CD4-positive, alpha-beta T cell treated with Interferon alpha-2 for 1 hour (primary cell): ENCODE measurements around the gene ABCA9.

ENCODE experiments used
- DNase-seq, 2 donors: peaks; one replicate each; pipeline ENCODE4 v3.0.0-alpha.2; 2020 to 2022

Gene ABCA9

DNA sequence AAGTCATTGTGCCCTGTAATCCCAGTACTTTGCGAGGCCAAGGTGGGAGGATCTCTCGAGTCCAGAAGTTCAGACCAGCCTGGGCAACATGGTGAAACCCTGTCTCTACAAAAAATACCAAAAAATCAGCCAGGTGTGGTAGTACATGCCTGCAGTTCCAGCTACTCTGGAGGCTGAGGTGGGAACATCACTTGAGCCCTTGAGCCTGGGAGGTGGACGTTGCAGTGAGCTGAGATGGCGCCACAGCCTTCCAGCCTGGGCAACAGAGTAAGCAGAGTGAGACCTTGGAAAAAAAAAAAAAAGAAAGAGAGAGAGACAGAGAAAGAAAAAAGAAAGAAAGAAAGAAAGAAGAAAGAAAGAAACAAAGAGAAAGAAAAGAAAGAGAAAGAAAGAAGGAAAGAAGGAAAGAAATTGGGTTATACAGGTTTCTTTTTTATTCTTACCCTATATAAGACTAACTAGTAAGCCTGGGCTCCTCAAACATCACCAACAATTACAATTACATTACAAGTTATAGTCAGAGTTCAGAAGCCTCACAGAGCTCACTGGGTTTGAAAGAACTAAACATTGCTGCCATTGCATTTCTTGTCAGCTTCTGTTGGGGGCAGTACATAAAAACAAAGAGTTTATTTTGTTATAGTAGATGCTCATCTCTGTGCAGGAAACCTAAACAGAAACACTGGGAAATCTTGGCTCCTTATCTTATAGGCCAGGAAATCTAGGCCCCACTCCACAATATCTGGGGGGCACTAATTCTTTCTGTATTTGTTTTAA lies 6.7 kb upstream of the ABCA9 start:
- DNase-seq = no peak

DNA sequence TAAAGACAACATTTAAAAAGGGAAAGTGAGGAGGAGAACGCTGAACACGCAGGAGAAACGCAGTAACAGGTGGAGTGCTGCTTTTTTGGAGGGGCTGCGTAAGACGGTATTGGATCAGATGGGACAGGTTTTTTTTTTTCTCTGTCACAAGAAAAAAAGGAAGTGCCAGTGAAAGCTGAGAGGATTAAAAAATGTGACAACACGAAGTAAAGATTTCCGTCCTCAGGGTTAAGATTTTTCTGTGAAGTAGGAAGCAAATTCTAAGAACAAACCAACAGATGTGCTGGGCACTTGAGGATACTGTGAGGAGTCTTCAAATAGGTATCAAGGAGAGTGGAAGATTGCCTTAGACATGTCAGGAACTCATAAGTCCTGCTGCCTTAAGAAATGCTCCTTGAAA lies 5.8 kb upstream of the ABCA9 start:
- DNase-seq = no peak

DNA sequence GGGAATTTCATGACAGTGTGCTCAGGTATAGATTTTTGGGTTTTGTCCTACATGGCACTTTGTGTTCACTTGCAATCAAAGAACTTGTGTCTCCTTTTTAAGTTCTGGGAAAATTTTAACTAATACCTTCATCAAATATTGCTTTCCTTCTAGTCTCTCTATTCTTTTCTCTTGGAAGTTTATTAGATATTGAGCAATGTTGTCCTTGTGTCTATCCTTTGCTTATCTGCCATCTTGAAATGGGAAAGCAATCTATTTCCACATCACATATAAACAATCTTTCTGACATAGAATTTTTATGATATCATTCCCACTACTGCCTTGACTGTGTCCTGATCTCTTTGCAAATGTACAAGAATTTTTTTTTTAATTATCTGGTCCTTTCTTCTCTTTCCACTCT lies 4.4 kb upstream of the ABCA9 start:
- no peak for DNase-seq

- no peak for DNase-seq
Measured at GRCh38 chr17:69064476-69064875, 3.7 kb upstream of the ABCA9 start.

DNA sequence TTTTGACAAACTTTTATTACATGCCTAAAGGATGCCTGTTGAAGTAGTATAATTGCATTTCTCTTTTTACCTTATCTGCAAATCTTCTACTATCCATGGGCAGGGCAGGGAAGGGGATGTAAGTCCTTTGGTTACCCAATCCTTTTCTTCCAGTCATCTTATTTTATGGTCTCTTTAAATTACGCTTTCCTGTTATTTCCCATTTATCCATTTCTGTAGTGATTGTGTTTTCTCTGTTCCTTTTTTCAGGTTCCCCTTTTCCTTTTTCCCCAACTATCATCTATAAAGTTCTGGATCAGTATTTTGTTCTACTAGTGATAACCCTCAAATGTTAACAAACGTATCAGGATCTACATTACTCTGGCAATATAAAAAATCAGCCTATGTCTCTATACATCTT lies 3.3 kb upstream of the ABCA9 start:
- no peak for DNase-seq

DNA sequence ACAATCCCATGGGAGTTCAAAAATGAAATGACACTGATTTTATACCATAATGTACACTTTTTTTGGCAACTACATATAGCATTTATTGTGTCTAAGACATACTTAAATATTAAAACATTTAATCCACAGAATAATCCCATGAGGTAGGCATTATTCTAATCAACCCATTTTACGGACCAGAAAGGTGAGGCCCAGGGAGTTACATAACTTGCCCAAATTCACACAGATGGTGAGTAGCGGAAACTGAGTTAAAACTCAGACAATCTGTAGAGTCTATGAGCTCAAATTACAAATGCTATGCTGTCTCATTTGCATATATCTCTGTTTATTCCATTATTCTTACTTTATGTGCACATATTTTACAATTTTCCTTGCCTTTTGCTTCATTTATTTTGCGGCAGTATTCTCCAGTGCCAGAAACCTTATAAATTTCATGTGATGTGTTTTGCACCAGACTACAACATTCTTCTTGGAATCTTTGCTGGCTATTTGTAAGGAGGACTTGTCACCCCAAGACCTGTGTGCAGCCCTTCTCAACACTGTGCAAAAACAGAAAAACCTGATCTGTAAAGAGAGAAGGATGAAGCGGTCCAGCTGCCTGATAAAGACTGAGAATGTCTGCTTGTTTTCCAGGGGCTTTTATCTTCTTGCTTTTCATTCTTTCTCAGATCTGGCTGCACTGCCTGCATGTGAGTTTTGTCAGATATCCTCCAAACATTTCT lies 2.3 kb upstream of the ABCA9 start:
- DNase-seq = no peak

DNA sequence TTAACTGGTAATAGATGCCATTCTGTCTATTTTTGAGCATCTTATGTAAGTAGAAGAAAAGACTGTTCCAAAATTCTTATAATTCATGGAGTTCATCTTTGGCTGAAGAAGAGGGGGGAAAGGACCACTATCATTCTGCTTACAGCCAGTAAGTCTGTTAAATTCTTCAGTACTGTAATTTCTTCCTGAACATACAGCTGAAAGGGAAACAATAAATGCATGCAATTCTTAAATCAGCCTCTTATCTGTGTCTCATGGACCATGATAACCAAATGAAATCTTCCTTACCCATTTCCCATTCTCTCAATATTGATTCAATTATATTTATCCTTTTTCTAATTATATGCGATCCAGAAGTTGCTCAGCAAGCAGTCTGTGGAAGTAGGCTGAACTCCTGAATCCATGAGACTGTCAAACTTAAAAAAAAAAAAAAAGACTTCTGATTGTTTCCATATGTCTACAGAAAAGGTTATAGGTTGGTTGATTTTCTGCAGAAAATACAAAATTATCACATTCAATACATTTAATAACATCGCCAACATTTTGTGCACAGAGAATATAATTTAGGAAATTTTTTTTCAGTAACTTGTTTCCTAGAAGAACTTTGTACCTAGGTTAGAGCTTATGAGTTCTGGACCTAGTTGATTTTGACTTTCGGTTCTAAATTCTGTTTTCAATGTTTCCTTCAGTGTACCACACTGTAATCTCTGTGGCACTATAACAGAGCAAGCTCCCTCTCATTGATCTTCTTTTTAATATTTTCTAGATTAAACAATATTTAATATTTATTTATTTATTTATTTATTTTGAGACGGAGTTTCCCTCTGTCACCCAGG lies 1.2 kb upstream of the ABCA9 start:
- no peak for DNase-seq

DNA sequence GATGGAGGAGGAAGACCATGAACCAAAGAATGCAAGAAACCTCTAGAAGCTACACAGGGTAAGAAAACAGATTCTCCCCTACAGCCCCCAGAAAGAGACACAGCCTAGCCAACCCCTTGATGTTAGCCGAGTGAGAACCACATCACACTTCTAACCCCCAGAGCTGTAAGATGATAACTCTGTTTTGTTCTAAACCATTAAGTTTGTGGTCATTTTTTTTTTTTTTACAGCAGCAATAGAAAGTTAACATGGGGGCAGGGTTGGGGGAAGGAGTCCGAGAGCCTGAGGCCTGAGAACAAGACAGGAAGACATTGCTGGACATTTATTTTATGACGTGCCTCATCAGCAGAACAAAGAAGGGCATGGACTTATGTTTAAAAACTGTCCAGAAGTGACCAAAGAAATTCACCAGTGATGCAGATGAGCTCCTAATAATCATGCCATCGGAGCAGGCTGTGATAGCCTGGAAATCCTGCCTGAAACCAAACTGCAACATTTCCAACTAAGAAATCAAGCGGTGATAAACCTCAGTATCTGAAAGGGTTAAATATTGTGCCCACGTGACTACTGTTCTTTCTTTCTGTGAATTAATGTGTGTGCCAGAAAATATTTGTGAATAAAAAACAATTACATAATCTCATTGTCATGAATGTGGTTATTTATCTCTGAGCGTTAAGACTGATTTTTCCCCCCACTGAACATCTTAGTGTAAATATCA lies 1.1 kb downstream of the ABCA9 start:
- no peak for DNase-seq

- no peak for DNase-seq
Measured at GRCh38 chr17:69058165-69058564, 2.6 kb downstream of the ABCA9 start.

GRCh38 chr17:69057280-69057679 lies 3.4 kb downstream of the ABCA9 start:
- no peak for DNase-seq

DNA sequence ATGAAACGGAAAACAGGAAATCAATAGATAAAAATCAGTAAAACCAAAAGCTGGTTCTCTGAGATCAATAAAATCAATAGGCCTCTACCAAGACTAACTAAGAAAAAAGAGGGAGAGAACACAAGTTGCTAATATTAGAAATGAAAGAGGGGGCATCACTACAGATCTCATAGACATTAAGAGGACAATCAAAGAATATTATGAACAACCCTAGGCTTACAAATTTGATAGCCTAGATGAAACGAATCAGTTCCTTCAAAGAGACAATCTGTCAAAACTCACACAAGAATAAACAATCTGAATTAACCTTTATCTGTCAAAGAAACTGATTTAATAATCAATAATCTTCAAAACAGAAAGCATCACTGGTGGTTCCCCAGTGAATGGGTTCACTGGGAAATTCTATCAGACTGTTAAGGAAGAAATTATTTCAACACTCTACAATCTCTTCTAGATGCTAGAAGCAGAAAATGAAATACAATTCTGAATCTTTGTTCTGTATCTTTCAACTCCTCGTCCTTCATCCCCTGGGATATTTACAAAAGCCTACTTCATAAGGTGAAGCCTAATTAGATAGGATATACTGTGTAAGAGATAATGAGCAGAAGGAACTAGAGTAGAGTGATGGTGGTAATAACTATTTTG lies 4.4 kb downstream of the ABCA9 start:
- DNase-seq = no peak

DNA sequence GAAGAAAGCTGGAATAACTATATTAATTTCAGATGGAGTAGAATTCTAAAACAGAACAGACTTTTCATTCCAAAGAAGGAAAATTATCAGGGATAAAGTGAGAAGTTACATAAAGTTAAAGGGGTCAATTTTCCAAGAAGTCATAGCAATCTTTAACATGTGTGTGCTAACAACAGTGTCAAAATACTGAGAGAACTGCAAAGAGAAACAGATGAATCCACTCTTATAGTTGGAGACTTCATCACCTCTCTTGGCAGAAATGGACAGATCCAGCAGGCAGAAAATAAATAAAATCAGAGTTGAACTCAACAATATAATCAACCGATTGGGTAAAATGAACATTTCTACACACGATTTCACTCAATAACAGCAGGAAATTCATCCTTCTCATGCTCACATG lies 5.4 kb downstream of the ABCA9 start:
- no peak for DNase-seq

- no peak for DNase-seq
Measured at GRCh38 chr17:69050999-69051775, 9.5 kb downstream of the ABCA9 start.

DNA sequence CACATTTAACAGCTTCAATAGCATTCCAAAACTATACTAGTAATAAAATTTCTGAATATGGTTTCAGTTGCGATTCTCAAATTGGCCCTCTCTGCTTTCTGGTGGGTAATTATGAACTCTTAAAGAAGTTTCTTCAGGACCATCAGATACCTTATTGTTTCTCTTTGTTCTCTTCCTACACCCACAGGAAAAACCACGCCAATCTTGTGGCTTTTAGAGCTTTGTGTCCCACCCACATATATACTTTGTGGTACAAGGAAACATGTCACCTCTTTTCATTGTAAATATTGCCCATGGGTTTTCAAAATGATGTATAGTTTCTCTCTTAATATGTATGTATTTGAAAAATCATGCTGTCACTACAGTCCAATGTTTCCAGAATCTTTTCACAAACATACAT lies 12.1 kb downstream of the ABCA9 start:
- no peak for DNase-seq

- DNase-seq = no peak
Measured at GRCh38 chr17:69047368-69048263, 13.1 kb downstream of the ABCA9 start.

GRCh38 chr17:69046121-69046807 lies 14.5 kb downstream of the ABCA9 start:
- DNase-seq = no peak

DNA sequence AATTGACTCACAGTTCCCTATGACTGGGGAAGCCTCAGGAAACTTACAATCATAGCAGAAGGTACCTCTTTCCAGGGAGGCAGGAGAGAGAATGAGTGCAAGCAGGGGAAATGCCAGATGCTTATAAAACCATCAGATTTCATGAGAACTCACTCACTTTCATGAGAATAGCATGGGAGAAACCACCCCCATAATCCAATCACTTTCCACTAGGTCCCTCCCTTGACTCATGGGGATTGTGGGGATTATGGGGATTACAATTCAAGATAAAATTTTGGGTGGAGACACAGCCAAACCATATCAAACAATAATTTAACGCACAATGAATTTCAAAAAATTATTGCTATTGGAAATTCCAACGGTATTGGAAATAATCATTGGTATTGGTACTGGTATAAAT lies 15.1 kb downstream of the ABCA9 start:
- no peak for DNase-seq

DNA sequence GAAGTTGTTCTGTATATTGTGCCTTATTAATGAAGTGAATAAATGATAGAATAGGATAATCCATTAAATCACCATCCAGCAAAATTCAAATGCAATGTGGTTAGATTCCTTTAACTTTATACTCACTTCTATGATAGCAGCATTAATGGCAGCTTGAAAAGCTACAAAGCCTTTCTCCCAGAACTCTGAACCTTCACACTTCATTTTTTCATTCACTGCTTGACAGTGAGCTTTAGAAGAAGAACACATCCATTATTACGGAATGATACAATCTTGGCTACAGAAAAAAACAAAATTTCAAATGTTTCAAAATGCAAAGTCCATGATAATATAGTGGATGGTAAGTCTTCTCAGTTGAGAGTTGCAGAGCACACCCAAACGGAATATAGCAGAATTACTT lies 16.4 kb downstream of the ABCA9 start:
- no peak for DNase-seq

DNA sequence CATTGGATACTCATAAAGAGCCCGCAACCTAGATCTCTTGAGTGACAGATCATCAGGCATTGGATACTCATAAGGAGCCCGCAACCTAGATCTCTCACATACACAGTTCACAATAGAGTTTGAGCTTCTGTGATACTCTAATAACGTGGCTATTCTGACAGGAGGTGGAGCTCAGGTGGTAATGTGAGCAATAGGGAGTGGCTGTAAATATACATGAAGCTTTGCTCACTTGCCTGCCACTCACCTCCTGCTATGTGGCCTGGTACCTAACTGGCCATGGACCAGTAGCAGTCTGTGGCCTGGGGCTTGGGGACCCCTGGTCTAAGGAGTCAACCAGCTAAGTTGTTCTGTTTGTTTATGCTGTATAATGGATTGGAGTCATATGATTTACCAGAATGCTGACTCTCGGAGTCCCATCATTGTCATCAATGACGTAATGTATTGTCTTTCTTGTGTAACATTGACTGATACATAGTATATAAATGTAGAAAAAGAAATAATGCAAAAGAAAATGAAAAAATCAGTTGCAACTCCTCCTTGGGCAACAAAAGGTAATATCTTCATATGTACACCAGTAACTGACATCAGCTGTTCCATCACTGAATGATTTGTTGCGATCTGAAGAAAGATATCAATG lies 17.5 kb downstream of the ABCA9 start:
- no peak for DNase-seq
